T-helper 17 cell (primary cell): Measurements from ENCODE around the gene BLACAT1. TPM values are rescaled to one million over a fixed set of nuclear protein-coding genes. Genes with fewer than 3 reads are reported as not detected.
A peak's percentile ranks its signal among the peaks of the same experiment; 100 is the strongest.

Source experiments
- ATAC-seq: fragments of 150-1000 bp; cut with Tn5 transposase; 2 replicates; pipeline ENCODE4 v1.10.0; 2021; ENCODE audit warnings: mild to moderate bottlenecking, moderate library complexity
- DNase-seq, 3 donors: peaks; one replicate each; pipeline versions ENCODE4 v3.0.0 to v3.0.0-alpha.2; 2020 to 2021
- H3K9me3 ChIP-seq: one replicate; pipeline ENCODE4 v1.7.0; 2013; ENCODE audit warnings: low read length, mild to moderate bottlenecking; ENCODE audit not compliant: control insufficient read depth, poor library complexity, severe bottlenecking
- H3K27ac Mint-ChIP-seq: one replicate; pipeline ENCODE4 v1.8.0; 2022; ENCODE audit warnings: mild to moderate bottlenecking, moderate library complexity, mixed read lengths
- H3K27me3 Mint-ChIP-seq: one replicate; pipeline ENCODE4 v1.8.0; 2022; ENCODE audit warnings: mixed read lengths
- H3K36me3 Mint-ChIP-seq: one replicate; pipeline ENCODE4 v1.8.0; 2022; ENCODE audit warnings: low read depth, mixed read lengths
- H3K4me1 Mint-ChIP-seq: one replicate; pipeline ENCODE4 v1.8.0; 2022; ENCODE audit warnings: mild to moderate bottlenecking, mixed read lengths
- H3K4me3 Mint-ChIP-seq: one replicate; pipeline ENCODE4 v1.8.0; 2022; ENCODE audit warnings: mild to moderate bottlenecking, moderate library complexity, mixed read lengths
- total RNA-seq, 4 donors: library from RNA in 2 of 4; stranded (reverse) in 2 of 4; gene quantifications; one replicate each; pipeline ENCODE4 v1.2.3 and lab custom pipeline; 2022 to 2026

Gene BLACAT1
- total RNA-seq, 2 donors from 2014 or later: 0.10 TPM

DNA sequence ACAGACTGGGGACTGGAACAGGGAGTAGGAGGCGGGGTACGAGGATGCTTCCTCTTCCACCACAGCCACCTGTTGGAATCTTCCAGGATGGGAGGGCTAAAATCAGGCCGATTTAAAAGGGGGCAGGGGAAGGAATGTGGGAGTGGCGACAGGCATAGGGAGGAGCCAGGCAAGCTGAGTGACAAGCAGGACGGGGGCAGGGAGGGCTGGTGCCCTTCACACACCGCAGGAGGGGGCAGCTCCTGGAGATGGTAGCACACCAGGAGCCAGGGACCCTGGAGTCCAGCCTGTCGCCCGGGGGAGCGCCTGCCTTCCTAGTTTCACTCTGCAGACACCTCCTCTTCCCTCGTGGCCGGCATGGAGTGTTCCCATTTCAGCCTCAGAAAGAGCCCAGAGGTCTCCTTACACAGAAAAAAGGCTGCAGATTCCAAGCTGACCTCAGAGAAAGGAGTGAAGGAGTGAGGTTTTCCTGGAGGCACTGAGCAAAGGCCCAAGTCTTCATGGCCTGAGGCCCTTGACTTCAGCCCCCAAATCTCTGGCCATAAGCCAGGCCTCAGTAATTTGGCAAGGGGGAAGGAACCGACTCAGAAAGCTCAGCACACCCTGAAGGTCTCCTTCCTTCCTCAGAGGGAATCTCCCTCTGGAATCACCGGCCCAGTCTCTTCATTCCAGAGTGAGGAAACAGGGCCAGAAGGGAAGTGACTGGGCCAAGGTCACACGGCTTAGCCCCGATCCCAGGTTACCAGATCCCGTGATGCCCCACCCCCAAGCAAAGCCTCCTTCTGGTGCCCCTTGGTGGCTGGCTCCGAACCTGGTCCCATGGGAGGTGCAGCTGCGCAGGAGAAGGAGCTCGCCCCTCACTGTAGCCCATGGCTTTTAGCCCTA lies 8.1 kb downstream of the BLACAT1 start:
- Mint-ChIP-seq H3K36me3 (peaks cover 5% of the 10 kb centered on the region), H3K4me3 (no peak overlapping the region), H3K27me3 (peaks cover 33% of the 10 kb centered on the region), H3K27ac (no peak overlapping the region), H3K4me1 (peaks cover 6% of the 10 kb centered on the region)
- no peak for DNase-seq
- no peak for ATAC-seq
- H3K9me3 ChIP-seq: no peaks in the 10 kb centered on the region

- DNase-seq (no peak), ATAC-seq (no peak)
- H3K27me3 Mint-ChIP-seq: peaks cover 24% of the 10 kb centered on the region
- peaks cover 5% of the 10 kb centered on the region for H3K36me3 Mint-ChIP-seq
- H3K4me1 Mint-ChIP-seq: peaks cover 8% of the 10 kb centered on the region
- H3K4me3 Mint-ChIP-seq: no peak overlapping the region
- H3K27ac Mint-ChIP-seq: no peak overlapping the region
- H3K9me3 ChIP-seq: no peaks in the 10 kb centered on the region
Observed at GRCh38 chr1:205446828-205447227, 9.0 kb downstream of the BLACAT1 start.

DNA sequence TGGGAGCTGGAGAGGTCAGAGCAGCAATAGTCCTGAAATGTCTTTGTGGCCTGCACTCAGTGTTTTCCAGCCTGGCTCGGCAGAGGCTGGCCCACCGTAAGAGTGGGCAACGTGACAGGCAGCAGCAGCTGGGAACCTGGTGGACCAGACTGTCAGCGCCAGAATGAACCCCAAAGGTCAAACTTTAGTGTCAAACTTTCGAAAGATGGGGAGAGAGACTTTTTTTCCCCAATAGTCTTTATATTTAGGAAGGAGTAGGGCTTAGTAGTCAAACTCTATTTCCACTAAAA lies 10.3 kb downstream of the BLACAT1 start:
- Mint-ChIP-seq H3K4me1 (peaks cover 20% of the 10 kb centered on the region), H3K27ac (no peak overlapping the region), H3K27me3 (peaks cover 11% of the 10 kb centered on the region), H3K36me3 (peaks cover under 1% of the 10 kb centered on the region), H3K4me3 (no peak overlapping the region)
- no peaks in the 10 kb centered on the region for H3K9me3 ChIP-seq
- ATAC-seq (no peak), DNase-seq (no peak)

DNA sequence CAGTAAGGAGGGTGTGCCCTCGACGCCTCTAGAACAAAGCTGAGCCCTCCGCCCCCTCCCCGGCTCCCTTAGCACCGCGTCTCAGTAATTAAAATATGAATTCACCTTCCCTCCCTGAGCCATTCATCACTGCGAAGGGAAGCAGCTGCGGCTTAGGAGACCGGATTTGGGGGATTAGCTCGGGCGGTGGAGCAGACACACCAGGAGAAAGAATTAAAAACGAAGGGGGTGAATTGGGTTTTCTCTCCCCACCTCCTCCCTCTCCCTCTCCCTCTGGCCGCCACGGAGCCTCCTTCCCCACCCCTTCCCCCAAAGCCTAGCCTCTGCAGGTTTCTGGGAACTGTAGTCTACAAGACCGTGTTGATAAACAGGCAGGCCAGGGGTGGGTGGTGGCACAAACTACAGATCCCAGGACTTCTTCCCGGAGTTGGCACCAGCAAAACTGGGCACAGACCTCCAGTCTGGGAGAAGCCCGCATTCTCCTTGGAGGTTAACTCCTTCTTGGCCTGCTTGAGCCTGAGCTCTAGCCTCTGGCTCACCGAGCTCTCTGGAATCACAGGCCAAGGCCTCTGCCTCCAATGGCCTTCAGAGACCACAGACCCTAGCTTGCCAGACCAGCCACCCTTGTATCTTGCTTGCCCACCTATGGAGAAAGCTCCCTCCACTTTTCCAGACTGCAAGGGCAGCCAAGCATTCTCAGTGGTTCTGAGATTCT lies 10.8 kb downstream of the BLACAT1 start:
- no peak for DNase-seq
- no peak for ATAC-seq
- Mint-ChIP-seq H3K27me3 (peaks cover 10% of the 10 kb centered on the region), H3K36me3 (no peaks in the 10 kb centered on the region), H3K4me1 (peaks cover 23% of the 10 kb centered on the region), H3K4me3 (no peak overlapping the region), H3K27ac (no peak overlapping the region)
- H3K9me3 ChIP-seq: no peaks in the 10 kb centered on the region

GRCh38 chr1:205444300-205444930 lies 11.4 kb downstream of the BLACAT1 start:
- no peaks in the 10 kb centered on the region for H3K9me3 ChIP-seq
- Mint-ChIP-seq H3K27ac (peak overlapping the region; percentile 54), H3K36me3 (no peaks in the 10 kb centered on the region), H3K27me3 (peaks cover 8% of the 10 kb centered on the region), H3K4me3 (no peak overlapping the region), H3K4me1 (peaks cover 25% of the 10 kb centered on the region)
- DNase-seq (no peak), ATAC-seq (no peak)

GRCh38 chr1:205443585-205444299 lies 12.1 kb downstream of the BLACAT1 start:
- no peaks in the 10 kb centered on the region for H3K36me3 Mint-ChIP-seq
- ATAC-seq: no peak

GRCh38 chr1:205442051-205442725 lies 13.7 kb downstream of the BLACAT1 start:
- H3K27ac Mint-ChIP-seq: peak overlapping the region; percentile 92
- no peak for ATAC-seq
- H3K4me1 Mint-ChIP-seq: peaks cover 27% of the 10 kb centered on the region
- no peak for DNase-seq
- no peaks in the 10 kb centered on the region for H3K9me3 ChIP-seq
- no peaks in the 10 kb centered on the region for H3K36me3 Mint-ChIP-seq
- no peaks in the 10 kb centered on the region for H3K27me3 Mint-ChIP-seq
- no peak overlapping the region for H3K4me3 Mint-ChIP-seq

More at GRCh38 chr1:205443585-205444299, 12.1 kb downstream of the BLACAT1 start:
- Mint-ChIP-seq H3K27ac (peak overlapping the region; percentile 54), H3K4me3 (no peak overlapping the region), H3K27me3 (peaks cover 4% of the 10 kb centered on the region), H3K4me1 (peaks cover 26% of the 10 kb centered on the region)
- H3K9me3 ChIP-seq: no peaks in the 10 kb centered on the region
- DNase-seq: no peak

DNA sequence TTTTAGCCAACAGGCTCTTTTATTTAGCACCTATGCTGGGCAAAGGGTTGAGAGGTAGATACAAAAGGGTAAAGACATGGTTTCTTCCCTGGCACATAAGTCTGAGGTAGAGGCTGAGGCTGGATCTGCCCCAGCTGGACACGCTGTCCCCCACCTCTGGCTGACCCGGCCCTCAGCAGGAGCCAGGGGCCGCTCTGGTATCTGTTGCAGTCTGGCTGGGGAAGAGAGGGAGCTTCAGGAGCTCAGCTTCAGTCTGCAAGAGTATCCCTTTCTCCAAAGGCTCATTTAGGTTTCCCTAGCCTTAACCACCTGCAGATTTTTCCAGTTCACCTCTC lies 14.2 kb downstream of the BLACAT1 start:
- no peak for ATAC-seq
- no peak for DNase-seq
- Mint-ChIP-seq H3K36me3 (no peaks in the 10 kb centered on the region), H3K27ac (peak overlapping the region; percentile 92), H3K4me3 (peak overlapping the region; percentile 87), H3K4me1 (peaks cover 29% of the 10 kb centered on the region), H3K27me3 (no peaks in the 10 kb centered on the region)
- H3K9me3 ChIP-seq: no peaks in the 10 kb centered on the region

DNA sequence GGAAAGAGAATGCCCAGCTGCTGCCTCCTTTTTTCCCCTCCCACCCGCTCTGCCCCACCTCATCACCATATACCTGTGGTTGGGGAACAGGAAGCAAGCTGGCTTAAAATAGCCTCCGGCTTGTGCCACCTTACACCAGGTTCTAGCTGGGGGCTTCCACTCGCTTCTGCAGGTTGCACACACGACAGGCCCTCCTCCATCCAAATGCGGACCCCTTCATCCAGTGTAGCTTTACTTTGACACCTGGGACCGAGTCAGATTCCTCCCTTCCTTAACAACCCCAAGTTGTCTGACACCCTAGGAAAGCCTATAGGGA lies 14.6 kb downstream of the BLACAT1 start:
- H3K4me3 Mint-ChIP-seq: peak overlapping the region; percentile 87
- H3K27me3 Mint-ChIP-seq: no peaks in the 10 kb centered on the region
- no peak for DNase-seq
- peaks cover 30% of the 10 kb centered on the region for H3K4me1 Mint-ChIP-seq
- peak overlapping the region; percentile 92 for H3K27ac Mint-ChIP-seq
- no peaks in the 10 kb centered on the region for H3K36me3 Mint-ChIP-seq
- H3K9me3 ChIP-seq: no peaks in the 10 kb centered on the region
- no peak for ATAC-seq

DNA sequence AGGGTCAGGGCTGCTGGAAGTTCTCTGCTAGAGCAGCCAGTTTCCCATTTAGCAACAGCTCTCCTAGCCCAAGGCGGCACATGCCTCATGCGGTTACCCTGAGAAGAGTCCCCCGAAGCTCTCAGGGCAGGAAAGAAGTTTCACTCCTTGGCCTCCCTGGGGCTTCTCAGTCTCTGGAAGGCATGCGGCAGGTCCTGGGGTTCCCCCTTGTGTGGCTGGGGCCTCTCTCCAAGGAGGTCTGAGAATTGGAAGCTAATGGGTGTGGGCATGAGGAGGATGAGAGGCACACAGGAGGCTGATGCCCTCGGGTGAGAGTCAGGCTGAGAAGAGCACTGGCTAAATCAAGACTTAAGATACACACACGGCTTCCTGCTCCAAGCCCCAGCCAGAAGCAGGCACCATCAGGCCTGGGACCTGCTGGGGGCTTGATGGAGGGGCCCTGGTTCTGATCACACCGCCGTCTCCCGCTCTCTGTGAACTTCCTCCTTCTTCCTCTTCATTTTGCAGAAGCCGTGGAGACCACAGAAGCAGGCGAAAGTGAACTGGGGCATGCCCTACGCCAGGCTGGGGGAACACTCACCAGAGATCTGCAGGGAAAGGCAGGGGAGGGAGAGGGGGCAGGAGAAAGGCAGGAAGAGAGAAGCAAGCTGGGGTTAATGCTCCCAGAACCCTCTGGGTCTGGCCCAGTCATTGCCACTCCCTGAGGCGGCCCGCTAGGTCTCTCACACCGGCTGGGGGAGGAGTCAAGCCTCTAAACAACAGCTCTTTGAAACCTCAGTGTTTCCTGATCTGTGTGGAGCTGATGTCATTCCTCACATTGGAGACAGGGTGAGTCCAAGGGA lies 15.1 kb downstream of the BLACAT1 start:
- Mint-ChIP-seq H3K27me3 (no peaks in the 10 kb centered on the region), H3K36me3 (no peaks in the 10 kb centered on the region), H3K4me1 (peaks cover 32% of the 10 kb centered on the region), H3K27ac (peak overlapping the region; percentile 92), H3K4me3 (peak overlapping the region; percentile 87)
- DNase-seq: peak; percentile 31 to 45 (median 38)
- H3K9me3 ChIP-seq: no peaks in the 10 kb centered on the region
- peak; percentile 97 for ATAC-seq

DNA sequence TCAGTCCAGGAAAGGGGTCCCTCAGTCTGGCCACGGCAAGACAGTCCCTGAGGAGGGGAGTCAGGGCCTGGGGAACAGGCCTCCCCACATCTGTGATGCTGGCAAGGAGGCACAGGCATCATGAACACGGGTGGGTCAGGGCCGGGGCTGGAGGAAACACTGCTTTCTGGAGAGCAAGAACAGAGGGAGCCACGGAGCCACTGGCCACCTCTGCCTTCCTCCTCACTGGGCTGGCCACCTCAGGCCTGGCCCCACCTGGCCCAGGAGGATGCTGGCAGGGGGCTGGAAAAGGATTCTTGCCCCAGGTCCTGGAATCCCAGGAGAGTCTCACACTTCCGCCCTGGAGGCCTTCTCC lies 15.7 kb downstream of the BLACAT1 start:
- peaks cover 4% of the 10 kb centered on the region for H3K27me3 Mint-ChIP-seq
- H3K27ac Mint-ChIP-seq: peak overlapping the region; percentile 92
- ATAC-seq: no peak

More for the DNA sequence above, 15.7 kb downstream of the BLACAT1 start:
- Mint-ChIP-seq H3K36me3 (no peaks in the 10 kb centered on the region), H3K4me3 (peak overlapping the region; percentile 87), H3K4me1 (peaks cover 32% of the 10 kb centered on the region)
- no peak for DNase-seq
- H3K9me3 ChIP-seq: no peaks in the 10 kb centered on the region
